Measurements from ENCODE around the gene MYT1.

MYT1 gene

DNA sequence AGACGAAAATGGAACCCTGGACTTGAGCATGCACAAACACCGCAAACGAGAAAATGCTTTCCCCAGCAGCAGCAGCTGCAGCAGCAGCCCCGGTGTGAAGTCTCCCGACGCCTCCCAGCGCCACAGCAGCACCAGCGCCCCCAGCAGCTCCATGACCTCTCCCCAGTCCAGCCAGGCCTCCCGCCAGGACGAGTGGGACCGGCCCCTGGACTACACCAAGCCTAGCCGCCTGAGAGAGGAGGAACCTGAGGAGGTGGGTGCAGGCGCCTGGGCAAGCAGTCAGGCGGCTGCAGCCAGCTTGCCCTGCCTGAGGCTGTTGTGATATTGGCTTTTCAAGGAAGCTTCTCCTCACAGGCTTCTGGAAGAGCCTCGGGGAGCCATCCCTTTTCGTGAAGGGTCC lies 55.5 kb downstream of the MYT1 start:
- Histone ChIP-seq H3K36me3 (replicated peaks in 1 of 2; ENCODE audit: control insufficient read depth in 2 of 2, insufficient read depth in 2 of 2, low read length in 2 of 2) (no peaks in the 10 kb centered on the region), H3K9me3 (replicated peaks in 1 of 2; ENCODE audit: control insufficient read depth in 2 of 2, insufficient read depth in 1 of 2, low read depth in 1 of 2, low read length in 2 of 2) (no peaks in the 10 kb centered on the region), H2AK5ac (ENCODE audit: low read depth, low read length) (peak overlapping the region; percentile 68), H3K4ac (ENCODE audit: low read length) (no peak overlapping the region), H3K23ac (ENCODE audit: low read depth, low read length, poor library complexity) (peak overlapping the region; percentile 52), H2BK5ac (ENCODE audit: low read length) (no peak overlapping the region), H3K27me3 (ENCODE audit: control insufficient read depth in 3 of 3, insufficient read depth in 3 of 3, low read depth in 1 of 3, low read length in 3 of 3) (peaks cover 0 to 44% (median 0%) of the 10 kb centered on the region in 3 experiments), H3K4me3 (ENCODE audit: low read length in 2 of 2) (no peak overlapping the region), H4K8ac (ENCODE audit: low read depth, low read length) (no peak overlapping the region), H3K14ac (ENCODE audit: low read length) (no peak overlapping the region), H3K18ac (ENCODE audit: low read length) (no peak overlapping the region), H2BK12ac (ENCODE audit: low read length) (no peak overlapping the region), H3K27ac (replicated peaks; ENCODE audit: low read length) (no peak overlapping the region), H3K9ac (ENCODE audit: low read depth, low read length, poor library complexity) (peak overlapping the region; percentile 34), H3K4me2 (ENCODE audit: insufficient read depth, low read length, poor library complexity, severe bottlenecking) (peak overlapping the region; percentile 31), H3K4me1 (ENCODE audit: control insufficient read depth in 2 of 2, insufficient read depth in 1 of 2, low read depth in 1 of 2, low read length in 2 of 2) (peaks cover 14 to 22% of the 10 kb centered on the region in 2 donors), H3K79me1 (ENCODE audit: low read depth, low read length) (no peaks in the 10 kb centered on the region), H2AFZ (ENCODE audit: low read length) (no peak overlapping the region), H2BK15ac (ENCODE audit: low read length) (peak overlapping the region; percentile 46), H2BK120ac (ENCODE audit: low read depth, low read length) (no peak overlapping the region), H4K91ac (ENCODE audit: low read depth, low read length, poor library complexity) (no peak overlapping the region)
- no peak for DNase-seq (ENCODE audit: low spot score)
- no CpG with 5 or more reads among the region's 16 CpGs for WGBS, 2 donors (ENCODE audit: extremely low coverage in 2 of 2, insufficient read length in 2 of 2, insufficient replicate concordance in 1 of 2)

DNA sequence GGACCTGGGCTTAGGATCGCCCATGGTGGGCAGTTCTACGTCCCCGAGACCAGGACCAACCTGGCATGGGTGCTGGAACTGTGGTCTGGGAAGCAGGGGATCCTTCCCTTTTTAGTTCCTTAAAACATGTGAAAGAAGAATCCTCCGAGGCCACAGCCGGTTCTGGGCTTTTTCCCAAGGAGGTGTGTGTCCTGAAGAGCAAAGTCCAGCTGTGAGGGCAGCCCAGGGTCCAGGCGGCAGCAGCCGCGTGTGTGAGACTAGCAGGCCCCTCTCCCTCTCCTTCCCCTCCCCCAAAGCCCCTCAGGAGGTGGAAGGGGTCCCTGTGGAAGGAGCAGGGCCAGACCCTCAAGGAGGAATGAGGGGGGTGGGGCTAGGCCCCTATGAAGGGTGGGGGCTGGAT lies 56.2 kb downstream of the MYT1 start:
- Histone ChIP-seq H3K4ac (ENCODE audit: low read length) (no peak overlapping the region), H3K9ac (ENCODE audit: low read depth, low read length, poor library complexity) (peak overlapping the region; percentile 63), H2BK120ac (ENCODE audit: low read depth, low read length) (no peak overlapping the region), H3K4me2 (ENCODE audit: insufficient read depth, low read length, poor library complexity, severe bottlenecking) (no peak overlapping the region), H3K4me1 (ENCODE audit: control insufficient read depth in 2 of 2, insufficient read depth in 1 of 2, low read depth in 1 of 2, low read length in 2 of 2) (peaks cover 14 to 22% of the 10 kb centered on the region in 2 donors), H3K27ac (replicated peaks; ENCODE audit: low read length) (no peak overlapping the region), H3K14ac (ENCODE audit: low read length) (no peak overlapping the region), H3K18ac (ENCODE audit: low read length) (peak overlapping the region; percentile 70), H3K27me3 (ENCODE audit: control insufficient read depth in 3 of 3, insufficient read depth in 3 of 3, low read depth in 1 of 3, low read length in 3 of 3) (peaks cover 0 to 41% (median 0%) of the 10 kb centered on the region in 3 experiments), H3K79me1 (ENCODE audit: low read depth, low read length) (no peaks in the 10 kb centered on the region), H3K4me3 (ENCODE audit: low read length in 2 of 2) (no peak overlapping the region), H3K36me3 (replicated peaks in 1 of 2; ENCODE audit: control insufficient read depth in 2 of 2, insufficient read depth in 2 of 2, low read length in 2 of 2) (no peaks in the 10 kb centered on the region), H2AK5ac (ENCODE audit: low read depth, low read length) (peak overlapping the region; percentile 68), H4K8ac (ENCODE audit: low read depth, low read length) (no peak overlapping the region), H2BK15ac (ENCODE audit: low read length) (peak overlapping the region; percentile 46), H2BK12ac (ENCODE audit: low read length) (no peak overlapping the region), H2AFZ (ENCODE audit: low read length) (no peak overlapping the region), H3K23ac (ENCODE audit: low read depth, low read length, poor library complexity) (no peak overlapping the region), H2BK5ac (ENCODE audit: low read length) (no peak overlapping the region), H3K9me3 (replicated peaks in 1 of 2; ENCODE audit: control insufficient read depth in 2 of 2, insufficient read depth in 1 of 2, low read depth in 1 of 2, low read length in 2 of 2) (no peaks in the 10 kb centered on the region), H4K91ac (ENCODE audit: low read depth, low read length, poor library complexity) (no peak overlapping the region)
- no peak for DNase-seq (ENCODE audit: low spot score)
- WGBS, 2 donors (ENCODE audit: extremely low coverage in 2 of 2, insufficient read length in 2 of 2, insufficient replicate concordance in 1 of 2) = no CpG with 5 or more reads among the region's 8 CpGs

DNA sequence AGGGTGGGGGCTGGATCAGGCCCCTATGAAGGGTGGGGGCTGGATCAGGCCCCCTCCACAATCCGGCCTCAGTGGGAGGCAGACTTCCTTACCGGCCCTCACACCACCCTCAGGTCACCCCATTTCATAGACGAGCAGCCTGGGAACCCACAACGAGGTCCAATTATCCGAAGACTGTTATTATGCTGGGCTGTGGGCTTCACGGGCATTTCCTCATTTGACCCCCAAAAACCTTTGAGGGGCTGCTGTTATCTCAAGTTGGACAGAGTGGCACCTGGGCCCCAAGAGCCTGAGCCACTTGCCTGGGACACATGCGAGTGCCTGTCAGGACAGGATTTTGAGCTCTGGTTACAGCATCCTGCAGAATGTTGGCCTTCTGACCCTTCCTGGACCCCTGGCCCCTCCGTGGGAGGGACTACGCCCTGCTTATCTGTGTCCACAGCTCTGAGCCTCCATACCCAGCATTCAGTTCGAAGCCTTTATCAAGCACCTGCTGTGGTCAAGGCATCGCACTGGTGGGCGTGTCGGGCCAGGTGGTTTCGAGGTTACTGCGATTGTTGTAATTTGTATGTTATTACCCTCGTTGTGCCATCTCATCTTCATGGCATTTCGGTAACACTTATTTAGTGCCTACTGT lies 56.8 kb downstream of the MYT1 start:
- Histone ChIP-seq H2BK5ac (ENCODE audit: low read length) (no peak overlapping the region), H3K18ac (ENCODE audit: low read length) (no peak overlapping the region), H2AFZ (ENCODE audit: low read length) (no peak overlapping the region), H4K91ac (ENCODE audit: low read depth, low read length, poor library complexity) (no peak overlapping the region), H3K4me3 (ENCODE audit: low read length in 2 of 2) (no peak overlapping the region), H3K4me1 (ENCODE audit: control insufficient read depth in 2 of 2, insufficient read depth in 1 of 2, low read depth in 1 of 2, low read length in 2 of 2) (peaks cover 14 to 22% of the 10 kb centered on the region in 2 donors), H3K9me3 (replicated peaks in 1 of 2; ENCODE audit: control insufficient read depth in 2 of 2, insufficient read depth in 1 of 2, low read depth in 1 of 2, low read length in 2 of 2) (no peaks in the 10 kb centered on the region), H3K79me1 (ENCODE audit: low read depth, low read length) (no peaks in the 10 kb centered on the region), H3K4me2 (ENCODE audit: insufficient read depth, low read length, poor library complexity, severe bottlenecking) (no peak overlapping the region), H2AK5ac (ENCODE audit: low read depth, low read length) (no peak overlapping the region), H3K27ac (replicated peaks; ENCODE audit: low read length) (no peak overlapping the region), H2BK120ac (ENCODE audit: low read depth, low read length) (no peak overlapping the region), H3K27me3 (ENCODE audit: control insufficient read depth in 3 of 3, insufficient read depth in 3 of 3, low read depth in 1 of 3, low read length in 3 of 3) (peaks cover 0 to 37% (median 0%) of the 10 kb centered on the region in 3 experiments), H2BK12ac (ENCODE audit: low read length) (no peak overlapping the region), H3K4ac (ENCODE audit: low read length) (no peak overlapping the region), H3K23ac (ENCODE audit: low read depth, low read length, poor library complexity) (no peak overlapping the region), H3K14ac (ENCODE audit: low read length) (no peak overlapping the region), H4K8ac (ENCODE audit: low read depth, low read length) (no peak overlapping the region), H3K9ac (ENCODE audit: low read depth, low read length, poor library complexity) (no peak overlapping the region), H3K36me3 (replicated peaks in 1 of 2; ENCODE audit: control insufficient read depth in 2 of 2, insufficient read depth in 2 of 2, low read length in 2 of 2) (no peaks in the 10 kb centered on the region), H2BK15ac (ENCODE audit: low read length) (no peak overlapping the region)
- no CpG with 5 or more reads among the region's 17 CpGs for WGBS, 2 donors (ENCODE audit: extremely low coverage in 2 of 2, insufficient read length in 2 of 2, insufficient replicate concordance in 1 of 2)
- DNase-seq (ENCODE audit: low spot score) = no peak

DNA sequence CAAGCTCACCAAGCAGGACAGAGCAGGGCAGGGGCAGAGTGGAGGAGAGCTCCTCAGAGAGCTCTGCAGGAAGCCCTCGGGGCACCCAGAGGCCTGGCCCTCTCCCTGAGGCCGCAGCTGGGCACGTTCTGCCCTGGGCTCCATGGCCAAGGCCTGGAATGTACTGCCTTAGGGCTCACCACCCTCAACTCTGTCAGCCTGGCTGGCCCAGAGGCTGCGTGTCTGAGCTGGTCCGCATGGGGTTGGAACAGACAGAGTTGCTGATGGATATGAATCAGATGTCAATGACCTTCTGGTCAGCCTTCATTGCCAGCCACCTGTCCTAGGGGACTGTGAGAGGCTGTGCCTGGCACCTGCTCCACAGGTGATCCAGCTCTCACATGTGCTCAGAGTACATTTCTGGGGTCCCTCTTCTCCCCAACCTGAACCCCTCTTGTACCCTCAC lies 58.1 kb downstream of the MYT1 start:
- H3K23ac ChIP-seq (ENCODE audit: low read depth, low read length, poor library complexity) = peak overlapping the region; percentile 82
- peak overlapping the region; percentile 46 for H2BK12ac ChIP-seq (ENCODE audit: low read length)
- H2BK15ac ChIP-seq (ENCODE audit: low read length) = peak overlapping the region; percentile 96
- H3K4me2 ChIP-seq (ENCODE audit: insufficient read depth, low read length, poor library complexity, severe bottlenecking) = no peak overlapping the region
- peaks cover 0 to 38% (median 0%) of the 10 kb centered on the region in 3 experiments for H3K27me3 ChIP-seq (ENCODE audit: control insufficient read depth in 3 of 3, insufficient read depth in 3 of 3, low read depth in 1 of 3, low read length in 3 of 3)
- no peak overlapping the region for H3K9ac ChIP-seq (ENCODE audit: low read depth, low read length, poor library complexity)
- no peaks in the 10 kb centered on the region for H3K9me3 ChIP-seq (replicated peaks in 1 of 2; ENCODE audit: control insufficient read depth in 2 of 2, insufficient read depth in 1 of 2, low read depth in 1 of 2, low read length in 2 of 2)
- H4K8ac ChIP-seq (ENCODE audit: low read depth, low read length) = no peak overlapping the region
- no peak overlapping the region for H2AFZ ChIP-seq (ENCODE audit: low read length)
- DNase-seq (ENCODE audit: low spot score) = no peak
- WGBS, 2 donors (ENCODE audit: extremely low coverage in 2 of 2, insufficient read length in 2 of 2, insufficient replicate concordance in 1 of 2) = no CpG with 5 or more reads among the region's 5 CpGs
- no peak overlapping the region for H3K4ac ChIP-seq (ENCODE audit: low read length)
- no peaks in the 10 kb centered on the region for H3K79me1 ChIP-seq (ENCODE audit: low read depth, low read length)
- H3K14ac ChIP-seq (ENCODE audit: low read length) = no peak overlapping the region
- no peak overlapping the region for H3K4me3 ChIP-seq (ENCODE audit: low read length in 2 of 2)
- H2BK5ac ChIP-seq (ENCODE audit: low read length) = peak overlapping the region; percentile 88
- no peak overlapping the region for H4K91ac ChIP-seq (ENCODE audit: low read depth, low read length, poor library complexity)
- H3K4me1 ChIP-seq (ENCODE audit: control insufficient read depth in 2 of 2, insufficient read depth in 1 of 2, low read depth in 1 of 2, low read length in 2 of 2) = peaks cover 18 to 27% of the 10 kb centered on the region in 2 donors
- no peak overlapping the region for H3K27ac ChIP-seq (replicated peaks; ENCODE audit: low read length)
- H3K36me3 ChIP-seq (replicated peaks in 1 of 2; ENCODE audit: control insufficient read depth in 2 of 2, insufficient read depth in 2 of 2, low read length in 2 of 2) = no peaks in the 10 kb centered on the region
- peak overlapping the region; percentile 82 for H2AK5ac ChIP-seq (ENCODE audit: low read depth, low read length)
- H2BK120ac ChIP-seq (ENCODE audit: low read depth, low read length) = no peak overlapping the region
- H3K18ac ChIP-seq (ENCODE audit: low read length) = peak overlapping the region; percentile 69
